Liver (tissue), 10 donors: ENCODE data around the gene MTMR2. TPM values are rescaled to one million over a fixed set of nuclear protein-coding genes. Genes with fewer than 3 reads are reported as not detected.
A peak's percentile ranks its signal among the peaks of the same experiment; 100 is the strongest.

ENCODE experiments used
- DNase-seq: peaks from one replicate; pipeline ENCODE4 v3.0.0-alpha.2; 2017; ENCODE audit warnings: low spot score
- H3K27ac ChIP-seq, 2 donors: one replicate each; pipeline ENCODE4 v1.7.0; 2013; ENCODE audit warnings: inconsistent platforms in 2 of 2, low read length in 2 of 2, control low read depth in 1 of 2, low read depth in 1 of 2, mild to moderate bottlenecking in 1 of 2
- H3K27me3 ChIP-seq, 4 donors: one replicate each; pipeline versions ENCODE4 v1.6.1 to v1.7.0; 2013; ENCODE audit warnings: low read length in 3 of 4, inconsistent platforms in 1 of 4, mild to moderate bottlenecking in 1 of 4, moderate library complexity in 1 of 4; ENCODE audit not compliant: control insufficient read depth in 4 of 4, insufficient read depth in 4 of 4
- H3K36me3 ChIP-seq, 4 donors: one replicate each; pipeline versions ENCODE4 v1.6.1 to v1.7.0; 2013; ENCODE audit warnings: low read length in 3 of 4, mild to moderate bottlenecking in 3 of 4, low read depth in 1 of 4, moderate library complexity in 1 of 4; ENCODE audit not compliant: control insufficient read depth in 4 of 4, insufficient read depth in 3 of 4
- H3K4me1 ChIP-seq, 4 donors: one replicate each; pipeline versions ENCODE4 v1.6.1 to v1.7.0; 2013; ENCODE audit warnings: low read length in 3 of 4, mild to moderate bottlenecking in 3 of 4, moderate library complexity in 1 of 4; ENCODE audit not compliant: control insufficient read depth in 4 of 4, insufficient read depth in 4 of 4
- H3K4me3 ChIP-seq, 3 donors: one replicate each; pipeline versions ENCODE4 v1.6.1 to v1.7.0; 2013; ENCODE audit warnings: low read length in 3 of 3, control low read depth in 1 of 3, low read depth in 1 of 3, mild to moderate bottlenecking in 1 of 3
- H3K9ac ChIP-seq, 2 donors: one replicate each; pipeline ENCODE4 v1.7.0; 2013; ENCODE audit warnings: low read length in 2 of 2, mild to moderate bottlenecking in 2 of 2, moderate library complexity in 2 of 2, control low read depth in 1 of 2, low read depth in 1 of 2
- H3K9me3 ChIP-seq, 4 donors: one replicate each; pipeline versions ENCODE4 v1.6.1 to v1.7.0; 2013; ENCODE audit warnings: low read length in 3 of 4; ENCODE audit not compliant: control insufficient read depth in 4 of 4
- GABPA ChIP-seq, 2 donors: IDR thresholded peaks in 1 of 2; conservative IDR thresholded peaks in 1 of 2; 2 replicates each; pipeline ENCODE4 v1.6.1; 2016; ENCODE audit warnings: antibody characterized with exemption in 2 of 2, mild to moderate bottlenecking in 1 of 2, moderate library complexity in 1 of 2
- HNF4G ChIP-seq: IDR thresholded peaks from 2 replicates; pipeline ENCODE4 v1.6.1; 2016; ENCODE audit warnings: antibody characterized with exemption
- JUND ChIP-seq, 2 donors: IDR thresholded peaks; 2 replicates each; pipeline ENCODE4 v1.6.1; 2016; ENCODE audit warnings: antibody characterized with exemption in 2 of 2
- NR2F2 ChIP-seq: IDR thresholded peaks from 2 replicates; pipeline ENCODE4 v1.6.1; 2016; ENCODE audit warnings: antibody characterized with exemption
- RAD21 ChIP-seq, 2 donors: IDR thresholded peaks; 2 replicates each; pipeline ENCODE4 v1.6.1; 2016; ENCODE audit warnings: antibody characterized with exemption in 2 of 2, mild to moderate bottlenecking in 2 of 2
- RXRA ChIP-seq, 2 donors: IDR thresholded peaks; 2 replicates each; pipeline ENCODE4 v1.6.1; 2017 to 2018; ENCODE audit warnings: antibody characterized with exemption in 2 of 2, mild to moderate bottlenecking in 1 of 2
- SP1 ChIP-seq: IDR thresholded peaks from 2 replicates; pipeline ENCODE4 v1.6.1; 2018; ENCODE audit warnings: antibody characterized with exemption, mild to moderate bottlenecking
- TAF1 ChIP-seq: conservative IDR thresholded peaks from 2 replicates; pipeline ENCODE4 v1.6.1; 2016; ENCODE audit warnings: antibody characterized with exemption, mild to moderate bottlenecking
- YY1 ChIP-seq: IDR thresholded peaks from 2 replicates; pipeline ENCODE4 v1.6.1; 2016; ENCODE audit warnings: antibody characterized with exemption, mild to moderate bottlenecking
- WGBS: extraction: QIAGEN DNeasy Blood & Tissue Kit; methylation state at CpG from one replicate; pipeline ENCODE4 v1.1.7; 2013; 5-methylcytosine and 5-hydroxymethylcytosine counted together
- polyA plus RNA-seq, 2 donors: library from polyadenylated mRNA; stranded (reverse) in 1 of 2; unstranded in 1 of 2; fragments of 200-250 nt in 1 of 2; fragments of >200 nt in 1 of 2; fragmentation: Nextera tagmentation in 1 of 2; extraction: Ambion mirVana in 1 of 2; gene quantifications; one replicate each; pipeline versions ENCODE4 v1.2.1 to v1.2.3, GENCODE V29; 2013 to 2015
- small RNA-seq: library from RNA; depleted of rRNA; stranded (forward); fragments of <200 nt; gene quantifications from one replicate; pipeline ENCODE3, GENCODE V24; 2014
- total RNA-seq, 2 donors: library from RNA; depleted of rRNA; stranded (reverse); fragments of >200 nt; gene quantifications; one replicate each; pipeline ENCODE4 v1.2.3, GENCODE V29; 2014
- TF ChIP-seq, protein P1 (sequence below): IDR thresholded peaks from 2 replicates; pipeline ENCODE4 v1.6.1; 2016; ENCODE audit warnings: antibody characterized with exemption, mild to moderate bottlenecking
- TF ChIP-seq, protein P2 (sequence below): IDR thresholded peaks from 2 replicates; pipeline ENCODE4 v1.6.1; 2016; ENCODE audit warnings: antibody characterized with exemption
- TF ChIP-seq, protein P3 (sequence below): IDR thresholded peaks from 2 replicates; pipeline ENCODE4 v1.6.1; 2016; ENCODE audit warnings: antibody characterized with exemption
- TF ChIP-seq, protein P4 (sequence below): IDR thresholded peaks from 2 replicates; pipeline ENCODE4 v1.6.1; 2016; ENCODE audit warnings: antibody characterized with exemption
- donor health status: healthy.
- donor health status: healthy.
- donor health status: healthy.
- donor health status: healthy.
- donor health status: healthy.

The MTMR2 gene
- total and polyA plus RNA-seq, 4 donors = 2.0 to 9.5 (median 3.1) TPM

DNA sequence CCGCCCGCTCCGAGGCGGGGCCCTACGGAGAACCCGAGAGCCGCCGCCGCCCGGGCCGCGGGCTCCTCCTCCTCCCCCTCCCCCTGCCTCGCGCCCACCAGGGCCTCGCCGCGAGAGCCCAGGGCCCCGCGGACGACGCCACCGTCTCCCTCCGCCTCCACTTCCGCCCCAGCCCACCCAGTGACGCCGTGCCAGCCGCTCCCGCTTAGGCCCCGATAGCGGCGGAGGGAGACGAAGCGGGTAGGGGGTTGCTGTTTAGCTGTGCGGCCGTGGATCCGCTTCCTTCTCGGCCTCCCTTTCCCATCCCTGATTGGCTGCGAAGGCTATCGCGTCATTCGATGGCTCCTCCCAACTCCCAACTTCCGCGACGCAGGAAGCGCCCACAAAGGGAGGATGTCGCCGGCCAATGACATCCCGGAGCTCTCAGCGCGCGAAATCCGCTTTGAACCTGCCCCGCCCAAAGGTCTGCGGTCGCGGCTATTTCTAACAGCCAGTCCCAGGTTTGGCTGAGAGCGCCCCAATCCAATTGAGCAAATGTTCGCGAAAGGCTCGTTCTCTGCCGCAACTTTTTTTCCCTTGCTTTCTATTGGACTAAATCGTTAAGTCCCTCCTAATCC, 134.3 kb downstream of the MTMR2 start, which contains the start of gene FAM76B (continued):
- TF ChIP-seq, protein P1, sequence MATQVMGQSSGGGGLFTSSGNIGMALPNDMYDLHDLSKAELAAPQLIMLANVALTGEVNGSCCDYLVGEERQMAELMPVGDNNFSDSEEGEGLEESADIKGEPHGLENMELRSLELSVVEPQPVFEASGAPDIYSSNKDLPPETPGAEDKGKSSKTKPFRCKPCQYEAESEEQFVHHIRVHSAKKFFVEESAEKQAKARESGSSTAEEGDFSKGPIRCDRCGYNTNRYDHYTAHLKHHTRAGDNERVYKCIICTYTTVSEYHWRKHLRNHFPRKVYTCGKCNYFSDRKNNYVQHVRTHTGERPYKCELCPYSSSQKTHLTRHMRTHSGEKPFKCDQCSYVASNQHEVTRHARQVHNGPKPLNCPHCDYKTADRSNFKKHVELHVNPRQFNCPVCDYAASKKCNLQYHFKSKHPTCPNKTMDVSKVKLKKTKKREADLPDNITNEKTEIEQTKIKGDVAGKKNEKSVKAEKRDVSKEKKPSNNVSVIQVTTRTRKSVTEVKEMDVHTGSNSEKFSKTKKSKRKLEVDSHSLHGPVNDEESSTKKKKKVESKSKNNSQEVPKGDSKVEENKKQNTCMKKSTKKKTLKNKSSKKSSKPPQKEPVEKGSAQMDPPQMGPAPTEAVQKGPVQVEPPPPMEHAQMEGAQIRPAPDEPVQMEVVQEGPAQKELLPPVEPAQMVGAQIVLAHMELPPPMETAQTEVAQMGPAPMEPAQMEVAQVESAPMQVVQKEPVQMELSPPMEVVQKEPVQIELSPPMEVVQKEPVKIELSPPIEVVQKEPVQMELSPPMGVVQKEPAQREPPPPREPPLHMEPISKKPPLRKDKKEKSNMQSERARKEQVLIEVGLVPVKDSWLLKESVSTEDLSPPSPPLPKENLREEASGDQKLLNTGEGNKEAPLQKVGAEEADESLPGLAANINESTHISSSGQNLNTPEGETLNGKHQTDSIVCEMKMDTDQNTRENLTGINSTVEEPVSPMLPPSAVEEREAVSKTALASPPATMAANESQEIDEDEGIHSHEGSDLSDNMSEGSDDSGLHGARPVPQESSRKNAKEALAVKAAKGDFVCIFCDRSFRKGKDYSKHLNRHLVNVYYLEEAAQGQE = peak; percentile 53
- TF ChIP-seq SP1 (peak; percentile 82), YY1 (no peak), RAD21 (IDR thresholded peaks at IDR 0.05) (no peak), HNF4G (no peak), NR2F2 (peak; percentile 34)
- TF ChIP-seq, protein P2, sequence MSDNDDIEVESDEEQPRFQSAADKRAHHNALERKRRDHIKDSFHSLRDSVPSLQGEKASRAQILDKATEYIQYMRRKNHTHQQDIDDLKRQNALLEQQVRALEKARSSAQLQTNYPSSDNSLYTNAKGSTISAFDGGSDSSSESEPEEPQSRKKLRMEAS = peak; percentile 52

DNA sequence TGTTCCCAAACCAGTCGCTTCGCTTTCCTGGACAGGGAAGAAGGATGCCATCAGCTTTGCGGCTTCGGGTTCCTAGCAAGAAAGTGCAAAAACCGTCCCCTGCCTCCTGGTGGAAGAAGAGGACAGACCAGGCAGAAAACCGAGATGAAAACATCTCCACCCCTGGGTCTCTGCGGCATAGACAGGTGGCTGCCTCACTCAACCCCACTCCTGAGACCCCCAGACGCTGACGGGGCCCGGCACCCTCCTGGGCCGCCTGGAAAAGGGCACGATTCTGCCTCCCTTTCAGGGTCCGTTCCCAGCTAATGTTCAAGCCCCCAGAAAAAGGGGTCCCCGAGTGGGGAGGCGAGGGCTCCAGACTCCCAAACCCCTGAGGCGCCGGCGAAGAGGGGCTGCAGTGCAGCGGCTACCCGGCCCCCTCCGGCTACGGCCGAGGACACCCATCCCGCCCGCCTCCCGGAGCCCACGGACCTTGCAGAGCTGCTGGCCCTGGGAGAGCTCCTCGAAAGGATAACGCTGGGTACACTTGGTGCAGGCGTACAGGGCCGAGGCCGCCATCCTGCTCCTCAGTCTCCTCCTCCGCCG, 134.9 kb downstream of the MTMR2 start:
- 1% methylated on average over 34 of the region's 34 CpGs for WGBS
- peak overlapping the region; percentile 44 to 78 for H3K9ac ChIP-seq
- H3K27ac ChIP-seq = peak overlapping the region; percentile 99
- H3K36me3 ChIP-seq = peaks cover 4 to 26% (median 21%) of the 10 kb centered on the region in 4 donors
- no peaks in the 10 kb centered on the region for H3K9me3 ChIP-seq
- no peaks in the 10 kb centered on the region for H3K27me3 ChIP-seq
- TF ChIP-seq, protein P3, sequence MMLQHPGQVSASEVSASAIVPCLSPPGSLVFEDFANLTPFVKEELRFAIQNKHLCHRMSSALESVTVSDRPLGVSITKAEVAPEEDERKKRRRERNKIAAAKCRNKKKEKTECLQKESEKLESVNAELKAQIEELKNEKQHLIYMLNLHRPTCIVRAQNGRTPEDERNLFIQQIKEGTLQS = no peak
- TF ChIP-seq RXRA (IDR thresholded peaks at IDR 0.05) (no peak), JUND (IDR thresholded peaks at IDR 0.05) (no peak), TAF1 (no peak), GABPA (IDR thresholded peaks at IDR 0.05 in 1 of 2, conservative IDR thresholded peaks at IDR 0.05 in 1 of 2) (no peak), NR2F2 (no peak)
- TF ChIP-seq, protein P1 = no peak
- TF ChIP-seq, protein P4, sequence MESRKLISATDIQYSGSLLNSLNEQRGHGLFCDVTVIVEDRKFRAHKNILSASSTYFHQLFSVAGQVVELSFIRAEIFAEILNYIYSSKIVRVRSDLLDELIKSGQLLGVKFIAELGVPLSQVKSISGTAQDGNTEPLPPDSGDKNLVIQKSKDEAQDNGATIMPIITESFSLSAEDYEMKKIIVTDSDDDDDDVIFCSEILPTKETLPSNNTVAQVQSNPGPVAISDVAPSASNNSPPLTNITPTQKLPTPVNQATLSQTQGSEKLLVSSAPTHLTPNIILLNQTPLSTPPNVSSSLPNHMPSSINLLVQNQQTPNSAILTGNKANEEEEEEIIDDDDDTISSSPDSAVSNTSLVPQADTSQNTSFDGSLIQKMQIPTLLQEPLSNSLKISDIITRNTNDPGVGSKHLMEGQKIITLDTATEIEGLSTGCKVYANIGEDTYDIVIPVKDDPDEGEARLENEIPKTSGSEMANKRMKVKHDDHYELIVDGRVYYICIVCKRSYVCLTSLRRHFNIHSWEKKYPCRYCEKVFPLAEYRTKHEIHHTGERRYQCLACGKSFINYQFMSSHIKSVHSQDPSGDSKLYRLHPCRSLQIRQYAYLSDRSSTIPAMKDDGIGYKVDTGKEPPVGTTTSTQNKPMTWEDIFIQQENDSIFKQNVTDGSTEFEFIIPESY = no peak
- H3K4me1 ChIP-seq = peaks cover 6 to 33% (median 13%) of the 10 kb centered on the region in 4 donors
- DNase-seq = no peak
- H3K4me3 ChIP-seq = peak overlapping the region; percentile 84 to 96 (median 86)

Small RNA genes within 50 kb of the gene (small RNA-seq; reads per million reads assigned to genes)
- not detected for gene RNA5SP345

Other genes starting within 250 kb of the MTMR2 start
- gene FAM76B, start 134.3 kb downstream of the MTMR2 start, total RNA-seq = 10 to 100 TPM; 17.1 to 62.9 TPM
- gene FAM76B, start 134.3 kb downstream of the MTMR2 start, polyA plus RNA-seq = 10 to 100 TPM in 1 of 2 donors, 1 to 10 TPM in 1; 5.0 to 21.5 TPM
- 10 to 100 TPM; 30.6 to 31.5 TPM for gene CEP57, start 133.6 kb downstream of the MTMR2 start, total RNA-seq
- 10 to 100 TPM; 11.2 to 32.8 TPM for gene CEP57, start 133.6 kb downstream of the MTMR2 start, polyA plus RNA-seq